ENCODE measurements around the gene KRTAP10-5.

KRTAP10-5 gene

GRCh38 chr21:44583800-44584147, 3.4 kb upstream of the KRTAP10-5 start:
- DNase-seq (ENCODE audit: low read depth, low spot score), result no peak
- H3K4me3 ChIP-seq (ENCODE audit: insufficient read length, low read depth), result no peak overlapping the region
- TF ChIP-seq SUZ12 (IDR thresholded peaks at IDR 0.05; ENCODE audit: extremely low read depth, insufficient read depth, insufficient read length), result no peak
- peaks cover 11% of the 10 kb centered on the region for H3K9me3 ChIP-seq (ENCODE audit: insufficient read depth, low read length)
- H3K36me3 ChIP-seq (ENCODE audit: insufficient read depth, insufficient read length, low read length), result no peaks in the 10 kb centered on the region
- H3K4me1 ChIP-seq (ENCODE audit: insufficient read depth, insufficient read length), result peaks cover 3% of the 10 kb centered on the region
- H3K27me3 ChIP-seq (ENCODE audit: insufficient read depth, insufficient read length), result no peaks in the 10 kb centered on the region
- H3K9ac ChIP-seq (ENCODE audit: insufficient read length, low read depth), result no peak overlapping the region

GRCh38 chr21:44583089-44583799, 2.8 kb upstream of the KRTAP10-5 start:
- Histone ChIP-seq H3K27me3 (ENCODE audit: insufficient read depth, insufficient read length) (no peaks in the 10 kb centered on the region), H3K4me3 (ENCODE audit: insufficient read length, low read depth) (no peak overlapping the region), H3K4me1 (ENCODE audit: insufficient read depth, insufficient read length) (peaks cover 3% of the 10 kb centered on the region), H3K36me3 (ENCODE audit: insufficient read depth, insufficient read length, low read length) (no peaks in the 10 kb centered on the region), H3K9ac (ENCODE audit: insufficient read length, low read depth) (no peak overlapping the region), H3K9me3 (ENCODE audit: insufficient read depth, low read length) (peaks cover 16% of the 10 kb centered on the region)
- no peak for TF ChIP-seq SUZ12 (IDR thresholded peaks at IDR 0.05; ENCODE audit: extremely low read depth, insufficient read depth, insufficient read length)
- no peak for TF ChIP-seq ZNF274 (IDR thresholded peaks at IDR 0.05; ENCODE audit: low read depth, low read length)
- TF ChIP-seq YY1 (IDR thresholded peaks at IDR 0.05; ENCODE audit: insufficient read depth, insufficient read length), result no peak
- DNase-seq (ENCODE audit: low read depth, low spot score), result no peak

GRCh38 chr21:44582055-44582454, 1.7 kb upstream of the KRTAP10-5 start:
- H3K9me3 ChIP-seq (ENCODE audit: insufficient read depth, low read length), result peaks cover 28% of the 10 kb centered on the region
- H3K27me3 ChIP-seq (ENCODE audit: insufficient read depth, insufficient read length), result no peaks in the 10 kb centered on the region
- H3K4me3 ChIP-seq (ENCODE audit: insufficient read length, low read depth), result no peak overlapping the region
- no peaks in the 10 kb centered on the region for H3K36me3 ChIP-seq (ENCODE audit: insufficient read depth, insufficient read length, low read length)
- DNase-seq (ENCODE audit: low read depth, low spot score), result no peak
- H3K4me1 ChIP-seq (ENCODE audit: insufficient read depth, insufficient read length), result peaks cover 3% of the 10 kb centered on the region
- TF ChIP-seq SUZ12 (IDR thresholded peaks at IDR 0.05; ENCODE audit: extremely low read depth, insufficient read depth, insufficient read length) (no peak), YY1 (IDR thresholded peaks at IDR 0.05; ENCODE audit: insufficient read depth, insufficient read length) (no peak)
- H3K9ac ChIP-seq (ENCODE audit: insufficient read length, low read depth), result no peak overlapping the region

- Histone ChIP-seq H3K4me1 (ENCODE audit: insufficient read depth, insufficient read length) (peaks cover 3% of the 10 kb centered on the region), H3K36me3 (ENCODE audit: insufficient read depth, insufficient read length, low read length) (no peaks in the 10 kb centered on the region), H3K9me3 (ENCODE audit: insufficient read depth, low read length) (peaks cover 33% of the 10 kb centered on the region), H3K27me3 (ENCODE audit: insufficient read depth, insufficient read length) (no peaks in the 10 kb centered on the region), H3K9ac (ENCODE audit: insufficient read length, low read depth) (no peak overlapping the region), H3K4me3 (ENCODE audit: insufficient read length, low read depth) (no peak overlapping the region)
- TF ChIP-seq YY1 (IDR thresholded peaks at IDR 0.05; ENCODE audit: insufficient read depth, insufficient read length) (no peak), ZNF274 (IDR thresholded peaks at IDR 0.05; ENCODE audit: low read depth, low read length) (no peak), SUZ12 (IDR thresholded peaks at IDR 0.05; ENCODE audit: extremely low read depth, insufficient read depth, insufficient read length) (no peak)
- no peak for DNase-seq (ENCODE audit: low read depth, low spot score)
Observed at GRCh38 chr21:44581158-44581557, 754 bp upstream of the KRTAP10-5 start.

- TF ChIP-seq SUZ12 (IDR thresholded peaks at IDR 0.05; ENCODE audit: extremely low read depth, insufficient read depth, insufficient read length) (no peak), YY1 (IDR thresholded peaks at IDR 0.05; ENCODE audit: insufficient read depth, insufficient read length) (no peak), ZNF274 (IDR thresholded peaks at IDR 0.05; ENCODE audit: low read depth, low read length) (no peak)
- Histone ChIP-seq H3K4me1 (ENCODE audit: insufficient read depth, insufficient read length) (peaks cover 3% of the 10 kb centered on the region), H3K4me3 (ENCODE audit: insufficient read length, low read depth) (no peak overlapping the region), H3K27me3 (ENCODE audit: insufficient read depth, insufficient read length) (no peaks in the 10 kb centered on the region), H3K9me3 (ENCODE audit: insufficient read depth, low read length) (peaks cover 33% of the 10 kb centered on the region), H3K9ac (ENCODE audit: insufficient read length, low read depth) (no peak overlapping the region), H3K36me3 (ENCODE audit: insufficient read depth, insufficient read length, low read length) (no peaks in the 10 kb centered on the region)
- DNase-seq (ENCODE audit: low read depth, low spot score), result no peak
Observed at GRCh38 chr21:44579833-44580144, 615 bp downstream of the KRTAP10-5 start.

- TF ChIP-seq YY1 (IDR thresholded peaks at IDR 0.05; ENCODE audit: insufficient read depth, insufficient read length) (no peak), ZNF274 (IDR thresholded peaks at IDR 0.05; ENCODE audit: low read depth, low read length) (no peak), SUZ12 (IDR thresholded peaks at IDR 0.05; ENCODE audit: extremely low read depth, insufficient read depth, insufficient read length) (no peak)
- Histone ChIP-seq H3K36me3 (ENCODE audit: insufficient read depth, insufficient read length, low read length) (no peaks in the 10 kb centered on the region), H3K9me3 (ENCODE audit: insufficient read depth, low read length) (peaks cover 33% of the 10 kb centered on the region), H3K4me1 (ENCODE audit: insufficient read depth, insufficient read length) (peaks cover 5% of the 10 kb centered on the region), H3K9ac (ENCODE audit: insufficient read length, low read depth) (no peak overlapping the region), H3K27me3 (ENCODE audit: insufficient read depth, insufficient read length) (no peaks in the 10 kb centered on the region), H3K4me3 (ENCODE audit: insufficient read length, low read depth) (no peak overlapping the region)
- no peak for DNase-seq (ENCODE audit: low read depth, low spot score)
Observed at GRCh38 chr21:44579056-44579832, 1.2 kb downstream of the KRTAP10-5 start.

GRCh38 chr21:44578371-44579055, 1.9 kb downstream of the KRTAP10-5 start:
- TF ChIP-seq YY1 (IDR thresholded peaks at IDR 0.05; ENCODE audit: insufficient read depth, insufficient read length) (no peak), SUZ12 (IDR thresholded peaks at IDR 0.05; ENCODE audit: extremely low read depth, insufficient read depth, insufficient read length) (no peak), ZNF274 (IDR thresholded peaks at IDR 0.05; ENCODE audit: low read depth, low read length) (no peak)
- H3K4me1 ChIP-seq (ENCODE audit: insufficient read depth, insufficient read length), result peaks cover 5% of the 10 kb centered on the region
- no peaks in the 10 kb centered on the region for H3K36me3 ChIP-seq (ENCODE audit: insufficient read depth, insufficient read length, low read length)
- H3K9ac ChIP-seq (ENCODE audit: insufficient read length, low read depth), result no peak overlapping the region
- peaks cover 33% of the 10 kb centered on the region for H3K9me3 ChIP-seq (ENCODE audit: insufficient read depth, low read length)
- H3K4me3 ChIP-seq (ENCODE audit: insufficient read length, low read depth), result no peak overlapping the region
- no peak for DNase-seq (ENCODE audit: low read depth, low spot score)
- no peaks in the 10 kb centered on the region for H3K27me3 ChIP-seq (ENCODE audit: insufficient read depth, insufficient read length)
